Sigmoid colon (tissue), 4 donors: ENCODE data around the gene TRIM62.

Source experiments
- CTCF ChIP-seq, 4 experiments: fragments of 450-650 bp in 3 of 4; fragments of 200-600 bp in 1 of 4; IDR thresholded peaks; one replicate each; pipeline ENCODE4 v1.5.1; 2016 to 2019; ENCODE audit warnings: antibody characterized with exemption in 4 of 4, mild to moderate bottlenecking in 3 of 4, moderate library complexity in 2 of 4
- EP300 ChIP-seq, 4 donors: sonication (generic); formaldehyde crosslinking; IDR thresholded peaks; one replicate each; pipeline ENCODE4 v1.6.1; 2017; ENCODE audit warnings: antibody characterized with exemption in 4 of 4
- POLR2A ChIP-seq, 2 donors: fragments of 450-650 bp; IDR thresholded peaks; one replicate each; pipeline ENCODE4 v1.6.1; 2016; ENCODE audit warnings: antibody characterized with exemption in 2 of 2, mild to moderate bottlenecking in 2 of 2, moderate library complexity in 2 of 2
- POLR2AphosphoS5 ChIP-seq, 4 donors: sonication (generic); formaldehyde crosslinking; IDR thresholded peaks; one replicate each; pipeline ENCODE4 v1.6.1; 2017; ENCODE audit warnings: antibody characterized with exemption in 4 of 4

DNA sequence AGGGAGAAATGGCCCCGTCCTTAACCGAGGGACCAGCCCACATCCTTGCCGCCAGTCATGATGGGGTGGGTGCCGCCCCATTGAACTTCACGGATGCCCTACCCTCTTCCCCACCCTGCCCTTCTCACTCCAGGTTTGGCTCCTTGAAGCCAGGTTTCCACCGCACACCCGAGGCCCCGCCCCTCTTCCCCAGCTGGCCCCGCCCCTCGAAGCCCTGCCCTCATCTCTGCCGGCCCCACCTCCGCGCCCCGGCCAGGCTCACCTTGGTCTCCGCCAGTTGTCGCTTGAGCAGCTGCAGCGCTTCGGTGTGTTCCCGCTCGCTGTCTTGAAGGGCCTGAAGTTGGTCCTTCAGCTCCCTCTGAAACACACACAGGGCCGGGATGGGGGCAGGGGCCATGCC lies 16.6 kb downstream of the TRIM62 start:
- TF ChIP-seq EP300 (IDR thresholded peaks at IDR 0.05): no peak
- no peak for TF ChIP-seq CTCF (IDR thresholded peaks at IDR 0.05)
- TF ChIP-seq POLR2AphosphoS5 (IDR thresholded peaks at IDR 0.05): no peak
- no peak for TF ChIP-seq POLR2A (IDR thresholded peaks at IDR 0.05)
